BJ (cell line): ENCODE measurements around the gene ADIG. TPM values are rescaled to one million over a fixed set of nuclear protein-coding genes. Genes with fewer than 3 reads are reported as not detected.

ENCODE experiments used
- CTCF ChIA-PET: fragments of 350-600 bp; formaldehyde crosslinking; extraction: SDS; loops from one replicate; lab custom pipeline; 2021; ENCODE audit warnings: antibody characterized with exemption, inconsistent platforms; lab: Yijun Ruan, JAX
- POLR2A ChIA-PET: fragments of 300-600 bp; sonication (Branson Sonifier 250); formaldehyde crosslinking; extraction: SDS; loops from one replicate; lab custom pipeline; 2021; ENCODE audit warnings: antibody characterized with exemption; lab: Charles Lee
- DNase-seq: peaks from one replicate; pipeline ENCODE4 v3.0.0-alpha.2; 2011; ENCODE audit warnings: low read depth
- H3K27me3 ChIP-seq: 2 replicates; pipeline ENCODE4 v1.6.0; 2011; ENCODE audit warnings: low read length; ENCODE audit not compliant: control insufficient read depth, insufficient read depth
- H3K36me3 ChIP-seq: 2 replicates; pipeline ENCODE4 v1.5.1; 2011; ENCODE audit warnings: low read length; ENCODE audit not compliant: control insufficient read depth, insufficient read depth
- H3K4me3 ChIP-seq: 2 replicates; pipeline ENCODE4 v1.5.1; 2011; ENCODE audit warnings: low read depth, mild to moderate bottlenecking, control low read depth, low read length
- polyA minus RNA-seq: library from RNA; depleted of rRNA, polyadenylated mRNA; stranded (reverse); fragments of >200 nt; gene quantifications from 2 replicates; pipeline ENCODE4 v1.2.3, GENCODE V29; 2011; rRNA and poly(A)+ RNA removed
- polyA plus RNA-seq: library from polyadenylated mRNA; depleted of rRNA; stranded (reverse); fragments of >200 nt; gene quantifications from 2 replicates; pipeline ENCODE4 v1.2.3, GENCODE V29; 2011; rRNA removed
- TF ChIP-seq, protein P1 (sequence below): IDR thresholded peaks from 2 replicates; pipeline ENCODE4 v1.5.1; 2011; ENCODE audit warnings: low read depth, mild to moderate bottlenecking, control low read depth, inconsistent platforms, low read length, moderate library complexity; ENCODE audit not compliant: insufficient read depth

Gene ADIG
- not detected in 2 replicates for polyA plus RNA-seq
- polyA minus RNA-seq = not detected in 2 replicates

DNA sequence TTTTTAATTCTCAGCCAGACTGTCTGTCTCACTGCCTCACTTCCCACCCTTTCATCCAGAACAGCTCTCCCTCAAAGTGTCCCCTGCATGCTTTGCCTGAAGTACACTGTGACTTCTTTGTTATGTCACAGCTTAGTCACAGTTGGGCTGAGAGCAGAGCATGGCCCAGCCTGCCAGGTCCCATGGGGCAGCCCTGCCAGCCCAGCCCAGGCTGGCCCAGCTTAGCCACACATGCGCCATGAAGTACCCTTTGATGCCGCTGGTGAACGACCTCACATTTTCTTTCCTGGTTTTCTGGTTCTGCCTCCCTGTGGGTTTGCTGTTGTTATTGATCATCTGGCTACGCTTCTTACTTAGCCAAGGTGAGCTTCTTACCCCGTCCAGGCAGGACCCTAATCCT lies at the start of gene ADIG:
TSS of gene ADIG (plus strand) at position 185 of the 400 bp plus-strand sequence. CDS start at position 239, 54 bp downstream.
- Histone ChIP-seq H3K4me3 (no peak within 1 kb of the TSS), H3K27me3 (peaks cover 8% of the 10 kb centered on the region), H3K36me3 (no peaks in the 10 kb centered on the region)
- TF ChIP-seq, protein P1, sequence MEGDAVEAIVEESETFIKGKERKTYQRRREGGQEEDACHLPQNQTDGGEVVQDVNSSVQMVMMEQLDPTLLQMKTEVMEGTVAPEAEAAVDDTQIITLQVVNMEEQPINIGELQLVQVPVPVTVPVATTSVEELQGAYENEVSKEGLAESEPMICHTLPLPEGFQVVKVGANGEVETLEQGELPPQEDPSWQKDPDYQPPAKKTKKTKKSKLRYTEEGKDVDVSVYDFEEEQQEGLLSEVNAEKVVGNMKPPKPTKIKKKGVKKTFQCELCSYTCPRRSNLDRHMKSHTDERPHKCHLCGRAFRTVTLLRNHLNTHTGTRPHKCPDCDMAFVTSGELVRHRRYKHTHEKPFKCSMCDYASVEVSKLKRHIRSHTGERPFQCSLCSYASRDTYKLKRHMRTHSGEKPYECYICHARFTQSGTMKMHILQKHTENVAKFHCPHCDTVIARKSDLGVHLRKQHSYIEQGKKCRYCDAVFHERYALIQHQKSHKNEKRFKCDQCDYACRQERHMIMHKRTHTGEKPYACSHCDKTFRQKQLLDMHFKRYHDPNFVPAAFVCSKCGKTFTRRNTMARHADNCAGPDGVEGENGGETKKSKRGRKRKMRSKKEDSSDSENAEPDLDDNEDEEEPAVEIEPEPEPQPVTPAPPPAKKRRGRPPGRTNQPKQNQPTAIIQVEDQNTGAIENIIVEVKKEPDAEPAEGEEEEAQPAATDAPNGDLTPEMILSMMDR = no peak
- CTCF ChIA-PET = no interaction called here
- POLR2A ChIA-PET = no interaction called here
- DNase-seq = no peak

DNA sequence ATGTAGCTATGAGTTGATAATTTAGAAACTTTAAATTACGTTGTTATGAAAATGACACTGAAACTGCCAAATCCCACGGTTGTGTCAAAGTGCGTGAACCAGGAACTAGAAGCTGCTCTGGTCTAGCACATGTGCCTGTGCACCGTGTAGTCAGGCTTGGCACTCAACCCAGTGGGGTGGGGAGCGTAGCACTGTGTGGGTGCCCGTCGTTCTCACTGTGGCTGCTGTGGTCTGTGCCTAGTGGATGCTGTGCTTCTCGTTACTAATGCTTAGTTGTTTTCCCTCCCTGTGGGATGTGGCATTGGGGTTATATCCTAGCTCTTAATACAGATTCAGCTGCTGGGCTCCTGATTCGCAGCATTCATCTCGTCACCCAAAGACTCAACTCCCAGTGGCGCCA lies 46.2 kb upstream of the ADIG start:
- H3K4me3 ChIP-seq = no peak overlapping the region
- CTCF ChIA-PET = no interaction called here
- H3K36me3 ChIP-seq = peaks cover 8% of the 10 kb centered on the region
- H3K27me3 ChIP-seq = no peaks in the 10 kb centered on the region
- TF ChIP-seq, protein P1 = no peak
- no peak for DNase-seq
- POLR2A ChIA-PET = no interaction called here

DNA sequence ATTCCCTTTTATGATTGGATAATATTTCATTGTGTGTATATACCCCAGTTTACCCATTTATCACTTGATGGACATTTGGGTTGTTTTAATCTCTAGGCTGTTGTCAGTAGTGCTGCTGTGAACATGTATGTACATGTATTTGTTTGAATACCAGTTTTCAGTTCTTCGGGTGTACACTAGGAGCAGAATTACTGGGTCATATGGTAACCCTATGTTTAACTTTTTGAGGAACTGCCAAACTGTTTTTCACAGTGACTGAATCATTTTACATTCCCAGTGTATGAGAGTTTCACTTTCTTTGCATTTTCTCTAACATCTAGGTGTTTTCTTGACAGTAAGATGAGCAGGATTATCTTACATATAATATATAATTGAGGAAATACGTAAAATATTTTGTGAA lies 44.7 kb upstream of the ADIG start:
- H3K36me3 ChIP-seq = peaks cover 12% of the 10 kb centered on the region
- H3K4me3 ChIP-seq = no peak overlapping the region
- ChIA-PET CTCF (interaction anchor here (1.3 kb wide), 1 partner anchor 14 kb away, joined by 4 read pairs; no protein-coding TSS in a partner anchor), POLR2A (no interaction called here)
- no peaks in the 10 kb centered on the region for H3K27me3 ChIP-seq
- TF ChIP-seq, protein P1 = no peak
- no peak for DNase-seq

DNA sequence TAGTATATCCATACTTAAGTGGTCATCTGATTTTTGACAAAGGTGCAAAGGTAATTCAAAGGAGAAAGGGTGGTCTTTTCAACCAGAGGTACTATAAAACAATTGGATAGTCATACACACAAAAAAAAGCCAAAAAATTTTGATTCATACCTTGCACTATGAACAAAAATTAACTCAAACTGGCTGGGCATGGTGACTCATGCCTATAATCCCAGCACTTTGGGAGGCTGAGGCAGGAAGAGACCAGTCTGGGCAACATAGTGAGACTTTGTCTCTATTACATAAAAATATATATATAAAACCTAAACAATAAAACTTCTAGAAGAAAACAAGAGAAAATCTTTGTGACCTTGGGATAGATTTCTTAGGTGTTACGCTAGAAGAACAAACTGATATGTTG lies 43.8 kb upstream of the ADIG start:
- no peak for DNase-seq
- H3K4me3 ChIP-seq = no peak overlapping the region
- peaks cover 14% of the 10 kb centered on the region for H3K36me3 ChIP-seq
- H3K27me3 ChIP-seq = no peaks in the 10 kb centered on the region
- POLR2A ChIA-PET = no interaction called here
- TF ChIP-seq, protein P1 = no peak
- CTCF ChIA-PET = no interaction called here

DNA sequence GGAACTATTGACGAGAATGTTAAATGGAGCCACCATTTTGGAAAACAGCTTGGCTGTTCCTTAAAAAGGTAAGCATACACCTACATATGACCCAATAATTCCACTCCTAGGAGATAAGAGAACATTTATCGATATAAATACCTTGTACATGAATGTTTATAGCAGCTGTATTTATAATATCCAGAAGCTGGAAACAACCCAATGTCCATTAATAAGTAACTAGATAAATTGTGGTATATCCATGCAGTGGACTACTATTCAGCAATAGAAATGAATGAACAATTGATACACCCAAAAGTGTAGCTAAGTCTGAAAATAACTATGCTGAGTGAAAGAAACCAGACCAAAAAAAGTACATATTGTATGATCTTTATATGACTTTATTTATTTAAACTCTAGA lies 42.2 kb upstream of the ADIG start:
- H3K4me3 ChIP-seq = no peak overlapping the region
- H3K36me3 ChIP-seq = peaks cover 14% of the 10 kb centered on the region
- TF ChIP-seq, protein P1 = no peak
- no peak for DNase-seq
- POLR2A ChIA-PET = no interaction called here
- no peaks in the 10 kb centered on the region for H3K27me3 ChIP-seq
- CTCF ChIA-PET = interaction anchor here (0.7 to 2.6 kb wide), 2 partner anchors 10 to 12 kb away, joined by 3 to 8 read pairs; no protein-coding TSS in a partner anchor
